ENCODE data around the gene NDST3. TPM values are rescaled to one million over a fixed set of nuclear protein-coding genes. Genes with fewer than 3 reads are reported as not detected.
A peak's percentile ranks its signal among the peaks of the same experiment; 100 is the strongest.

Gene NDST3
- total RNA-seq, 2 experiments from 2014 or later = not detected

DNA sequence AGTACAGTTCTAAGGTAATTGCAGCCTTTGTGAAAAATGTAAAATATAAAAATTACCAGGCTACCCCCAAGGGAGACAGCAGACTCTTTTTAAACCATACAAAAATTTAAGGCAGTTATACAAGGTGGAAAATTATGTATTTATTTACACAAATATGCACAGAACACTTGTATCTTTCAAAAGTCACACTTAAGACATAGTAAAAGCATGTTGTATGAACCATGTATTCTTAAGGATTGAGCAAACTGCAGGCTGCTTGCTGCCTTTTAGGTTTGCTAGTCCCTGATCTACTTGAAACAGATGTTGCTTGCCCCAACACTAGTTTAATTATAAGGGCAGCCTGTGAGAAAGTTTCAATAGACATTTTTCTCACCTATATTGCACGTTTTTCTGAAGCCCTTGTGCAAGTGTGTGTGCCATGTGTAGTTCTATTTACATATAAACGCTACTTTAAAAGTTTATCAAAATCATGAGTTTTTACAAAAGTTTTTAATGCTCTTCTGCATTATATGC is 245.7 kb downstream of the NDST3 start:
- peak overlapping the region; percentile 88 for H3K4me3 Mint-ChIP-seq
- peaks cover 51% of the 10 kb centered on the region for H3K36me3 Mint-ChIP-seq (ENCODE audit: low read depth)
- H3K27me3 Mint-ChIP-seq (ENCODE audit: low read depth) = no peaks in the 10 kb centered on the region
- ChIA-PET CTCF (interaction anchor here (1.2 to 2.3 kb wide), 2 partner anchors 73 kb away, joined by 10 to 11 read pairs; partner anchors contain the start of gene PRSS12), POLR2A (no interaction called here)
- no peak for DNase-seq
- no peak for ATAC-seq
- H3K9me3 Mint-ChIP-seq (ENCODE audit: insufficient read depth) = no peaks in the 10 kb centered on the region
- H3K27ac Mint-ChIP-seq = peak overlapping the region; percentile 95
- peaks cover 28% of the 10 kb centered on the region for H3K4me1 Mint-ChIP-seq (ENCODE audit: low read depth)

DNA sequence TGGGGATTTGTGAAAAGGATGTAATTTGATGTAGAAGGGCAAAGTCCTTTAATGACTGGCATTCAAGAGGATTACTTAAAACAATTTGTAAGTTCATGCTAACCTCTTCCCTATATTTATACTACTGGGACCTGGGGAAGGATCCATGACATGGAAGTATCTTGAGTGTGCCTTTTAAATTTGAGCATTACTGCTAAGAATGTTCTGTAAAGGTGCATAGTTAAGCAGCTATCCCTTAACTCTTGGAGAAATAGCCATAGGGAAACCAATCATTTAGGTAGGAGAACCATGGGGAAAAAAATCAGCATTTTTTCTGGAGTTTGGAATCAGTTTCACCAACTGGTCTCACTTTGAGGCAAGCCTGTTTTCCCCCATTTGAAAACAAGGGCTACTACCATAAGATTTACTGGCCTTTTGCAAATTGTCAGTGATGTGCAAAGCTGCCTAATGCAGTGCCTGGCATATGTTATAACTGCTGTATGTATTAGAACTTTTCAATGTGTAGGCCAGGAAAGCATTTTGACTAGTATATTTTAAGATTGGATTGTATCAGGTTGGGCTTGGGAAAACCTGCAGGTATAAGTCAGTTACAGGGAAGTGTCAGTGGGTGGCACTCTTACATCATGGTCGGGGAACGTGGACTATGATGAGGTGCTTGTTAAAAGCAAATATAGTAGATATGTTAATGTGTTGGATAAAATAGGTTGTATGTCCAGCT is 246.4 kb downstream of the NDST3 start:
- ChIA-PET POLR2A (no interaction called here), CTCF (interaction anchor here (1.0 to 2.3 kb wide), 2 partner anchors 9 to 72 kb away, joined by 3 to 10 read pairs; partner anchors contain the start of gene PRSS12)
- peak overlapping the region; percentile 88 for H3K4me3 Mint-ChIP-seq
- H3K4me1 Mint-ChIP-seq (ENCODE audit: low read depth) = peaks cover 28% of the 10 kb centered on the region
- peak overlapping the region; percentile 37 for H3K27ac Mint-ChIP-seq
- DNase-seq (peak; percentile 60), ATAC-seq (no peak)
- no peaks in the 10 kb centered on the region for H3K9me3 Mint-ChIP-seq (ENCODE audit: insufficient read depth)
- H3K27me3 Mint-ChIP-seq (ENCODE audit: low read depth) = no peaks in the 10 kb centered on the region
- peaks cover 51% of the 10 kb centered on the region for H3K36me3 Mint-ChIP-seq (ENCODE audit: low read depth)

DNA sequence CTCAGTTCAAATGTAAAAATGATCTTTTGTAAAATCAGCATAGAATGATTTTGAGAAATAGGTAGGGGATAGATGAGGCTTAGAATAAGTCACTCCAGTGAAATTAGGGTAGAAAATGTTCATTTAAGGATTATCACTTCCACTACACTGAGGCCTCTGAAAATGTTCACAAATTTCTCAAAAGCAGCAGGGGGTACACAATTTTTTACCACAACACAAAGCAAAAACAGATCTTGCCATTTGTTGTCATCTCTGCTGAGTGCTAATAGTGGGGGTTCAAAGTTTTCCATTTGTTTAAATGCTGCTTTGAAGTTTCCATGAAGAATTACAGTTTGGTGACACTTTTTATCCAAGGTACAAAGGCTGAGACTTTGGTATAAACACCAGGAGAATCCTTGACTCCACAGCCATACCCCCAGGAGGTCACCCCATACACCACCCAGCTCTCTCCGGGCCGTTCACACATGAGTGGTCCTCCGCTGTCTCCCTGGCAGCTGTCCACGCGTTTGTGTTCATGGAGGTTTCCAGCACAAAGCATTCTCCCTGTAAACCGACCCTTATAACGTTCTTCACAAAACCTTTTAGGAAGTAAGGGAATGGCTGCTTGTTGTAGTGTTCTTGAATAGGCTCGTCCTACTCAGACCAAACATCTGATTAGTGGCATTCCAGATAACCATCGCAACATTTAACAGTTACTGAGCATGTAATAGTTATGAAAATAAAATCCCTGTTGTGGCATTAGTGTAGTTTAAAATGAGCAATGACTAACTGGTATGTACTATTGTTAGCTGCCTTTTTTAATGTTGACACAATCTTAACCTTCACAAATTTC is 247.5 kb downstream of the NDST3 start:
- ATAC-seq = no peak
- Mint-ChIP-seq H3K4me3 (no peak overlapping the region), H3K27ac (no peak overlapping the region), H3K36me3 (ENCODE audit: low read depth) (peaks cover 51% of the 10 kb centered on the region), H3K9me3 (ENCODE audit: insufficient read depth) (no peaks in the 10 kb centered on the region), H3K4me1 (ENCODE audit: low read depth) (peaks cover 28% of the 10 kb centered on the region), H3K27me3 (ENCODE audit: low read depth) (no peaks in the 10 kb centered on the region)
- no peak for DNase-seq
- ChIA-PET CTCF (interaction anchor here (1.0 to 2.3 kb wide), 2 partner anchors 8 to 71 kb away, joined by 3 to 10 read pairs; partner anchors contain the start of gene PRSS12), POLR2A (no interaction called here)

DNA sequence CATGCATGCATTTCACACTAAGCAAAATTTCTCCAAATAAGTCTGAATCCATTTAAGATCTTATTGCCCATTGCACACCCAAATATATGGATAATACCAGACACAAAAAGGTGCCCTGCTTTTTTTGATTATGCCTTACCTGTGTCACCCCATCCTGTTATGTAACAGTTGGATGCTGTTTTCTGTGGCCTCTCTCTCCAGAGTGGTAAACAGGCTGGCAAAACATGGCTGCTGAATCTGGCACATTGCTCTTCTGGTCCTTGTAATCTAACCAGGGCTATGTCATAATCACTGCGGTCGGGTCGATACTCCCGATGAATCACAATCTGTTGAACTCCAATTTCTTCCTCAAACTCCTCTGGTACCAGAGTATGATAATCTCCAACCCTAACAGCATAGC is 248.4 kb downstream of the NDST3 start:
- Mint-ChIP-seq H3K27me3 (ENCODE audit: low read depth) (no peaks in the 10 kb centered on the region), H3K9me3 (ENCODE audit: insufficient read depth) (no peaks in the 10 kb centered on the region), H3K4me1 (ENCODE audit: low read depth) (peaks cover 26% of the 10 kb centered on the region), H3K36me3 (ENCODE audit: low read depth) (peaks cover 51% of the 10 kb centered on the region), H3K27ac (no peak overlapping the region), H3K4me3 (no peak overlapping the region)
- CTCF ChIA-PET = no interaction called here
- ATAC-seq (no peak), DNase-seq (no peak)
- POLR2A ChIA-PET = no interaction called here

DNA sequence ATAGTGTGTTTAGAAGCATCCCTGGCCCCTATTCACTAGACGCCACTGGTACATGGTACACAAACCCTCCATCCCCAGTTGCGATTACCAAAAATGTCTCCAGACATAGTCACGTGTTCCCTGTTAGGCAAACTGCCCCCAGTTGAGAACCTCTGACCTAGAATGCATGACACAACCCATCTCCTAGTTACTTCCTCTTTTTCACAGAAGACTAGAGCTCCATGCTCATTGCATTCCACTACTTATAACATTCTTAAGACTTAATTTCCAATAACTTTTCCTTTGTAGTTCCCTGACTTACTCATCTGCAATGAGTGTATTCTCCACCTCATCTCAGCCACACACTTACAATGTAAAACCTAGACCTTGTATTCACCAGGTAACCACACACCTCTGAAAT is 249.9 kb downstream of the NDST3 start:
- CTCF ChIA-PET = interaction anchor here (0.8 to 1.0 kb wide), 2 partner anchors 13 to 140 kb away, joined by 3 read pairs; no protein-coding TSS in a partner anchor
- H3K4me1 Mint-ChIP-seq (ENCODE audit: low read depth) = peaks cover 19% of the 10 kb centered on the region
- no peak for ATAC-seq

DNA sequence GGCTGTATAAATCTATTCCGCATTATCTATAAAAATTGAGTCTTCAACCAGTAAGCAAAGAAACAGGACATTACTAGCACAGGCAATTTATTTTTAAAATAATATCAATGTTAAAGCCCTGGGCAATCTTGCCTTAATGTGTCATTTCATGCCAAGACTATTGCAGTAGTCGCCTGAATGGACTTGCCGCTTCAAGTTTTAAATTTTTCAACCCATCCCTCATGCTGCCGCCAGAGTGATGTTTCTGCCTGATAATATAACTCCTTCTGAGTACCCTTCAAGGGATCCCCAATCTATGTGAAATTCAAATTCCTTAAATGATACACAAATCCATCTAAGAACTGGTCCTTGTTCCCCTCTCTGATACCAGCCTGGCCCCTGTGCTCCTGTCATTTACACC is 251.6 kb downstream of the NDST3 start:
- no peak for ATAC-seq
- DNase-seq = no peak
- H3K9me3 Mint-ChIP-seq (ENCODE audit: insufficient read depth) = no peaks in the 10 kb centered on the region
- no peak overlapping the region for H3K27ac Mint-ChIP-seq
- H3K36me3 Mint-ChIP-seq (ENCODE audit: low read depth) = peaks cover 26% of the 10 kb centered on the region
- CTCF ChIA-PET = no interaction called here
- H3K4me3 Mint-ChIP-seq = no peak overlapping the region
- H3K27me3 Mint-ChIP-seq (ENCODE audit: low read depth) = no peaks in the 10 kb centered on the region
- POLR2A ChIA-PET = no interaction called here
- peaks cover 11% of the 10 kb centered on the region for H3K4me1 Mint-ChIP-seq (ENCODE audit: low read depth)

More for the DNA sequence above, 249.9 kb downstream of the NDST3 start:
- H3K4me3 Mint-ChIP-seq = no peak overlapping the region
- H3K9me3 Mint-ChIP-seq (ENCODE audit: insufficient read depth) = no peaks in the 10 kb centered on the region
- peaks cover 42% of the 10 kb centered on the region for H3K36me3 Mint-ChIP-seq (ENCODE audit: low read depth)
- no peaks in the 10 kb centered on the region for H3K27me3 Mint-ChIP-seq (ENCODE audit: low read depth)
- H3K27ac Mint-ChIP-seq = no peak overlapping the region
- POLR2A ChIA-PET = no interaction called here
- no peak for DNase-seq

DNA sequence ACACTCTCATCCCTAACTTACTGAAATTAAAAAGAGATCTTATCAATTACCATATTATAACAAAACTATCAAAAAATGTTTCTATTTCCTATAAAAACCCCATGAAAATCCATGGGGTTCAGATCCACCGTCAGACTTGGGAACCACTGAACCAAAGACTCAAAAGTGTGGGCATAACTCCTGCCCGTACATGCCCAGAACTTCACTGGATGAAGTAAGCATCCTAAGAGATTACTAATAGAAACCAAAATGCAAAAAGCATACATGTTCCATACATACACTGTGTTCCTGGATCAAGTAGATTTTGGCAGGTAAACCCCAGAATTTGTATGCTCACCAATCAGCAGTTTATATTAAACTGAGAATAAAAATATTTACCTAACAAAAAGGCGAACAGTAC is 252.4 kb downstream of the NDST3 start:
- Mint-ChIP-seq H3K4me3 (no peak overlapping the region), H3K27ac (no peak overlapping the region), H3K27me3 (ENCODE audit: low read depth) (no peaks in the 10 kb centered on the region), H3K9me3 (ENCODE audit: insufficient read depth) (no peaks in the 10 kb centered on the region), H3K4me1 (ENCODE audit: low read depth) (peaks cover 3% of the 10 kb centered on the region), H3K36me3 (ENCODE audit: low read depth) (peaks cover 19% of the 10 kb centered on the region)
- ChIA-PET CTCF (no interaction called here), POLR2A (no interaction called here)
- DNase-seq (no peak), ATAC-seq (no peak)

DNA sequence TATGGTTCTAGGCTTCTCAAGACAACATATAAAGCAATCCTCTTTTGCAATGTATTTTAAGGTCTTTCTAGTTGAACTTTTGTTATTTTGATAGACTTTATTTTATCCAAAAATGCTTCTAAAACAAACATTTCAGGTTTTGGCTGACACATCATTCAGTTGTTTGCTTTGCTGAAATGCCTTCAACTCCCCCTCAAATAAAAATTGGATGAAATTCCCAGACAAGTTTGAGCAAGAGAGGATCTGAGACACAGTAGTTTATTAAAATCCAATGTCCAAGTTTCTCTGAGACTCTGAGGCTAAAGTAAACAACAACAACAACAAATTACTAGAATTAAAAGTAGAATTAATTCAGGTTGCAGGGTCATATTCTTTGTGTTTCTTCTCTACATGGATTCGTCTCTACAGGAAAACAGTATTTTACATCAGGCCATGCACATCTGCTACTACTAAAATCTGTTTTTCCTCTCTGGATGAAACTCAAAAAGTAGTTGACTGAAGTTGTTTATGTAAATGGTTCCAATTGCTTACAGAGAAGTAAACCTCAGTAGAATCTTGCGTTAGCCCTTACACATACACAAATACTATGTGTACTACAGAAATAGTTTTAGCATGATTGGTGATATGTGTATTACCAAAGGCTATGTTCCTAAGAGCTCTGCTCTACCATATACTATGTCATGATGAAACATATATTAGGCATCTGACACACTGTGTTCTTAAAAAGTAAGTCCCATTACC is 253.6 kb downstream of the NDST3 start:
- DNase-seq (no peak), ATAC-seq (no peak)
- no peaks in the 10 kb centered on the region for H3K27me3 Mint-ChIP-seq (ENCODE audit: low read depth)
- CTCF ChIA-PET = no interaction called here
- H3K4me3 Mint-ChIP-seq = no peak overlapping the region
- no peaks in the 10 kb centered on the region for H3K9me3 Mint-ChIP-seq (ENCODE audit: insufficient read depth)
- no peaks in the 10 kb centered on the region for H3K4me1 Mint-ChIP-seq (ENCODE audit: low read depth)
- H3K36me3 Mint-ChIP-seq (ENCODE audit: low read depth) = peaks cover 8% of the 10 kb centered on the region
- POLR2A ChIA-PET = no interaction called here
- no peak overlapping the region for H3K27ac Mint-ChIP-seq

DNA sequence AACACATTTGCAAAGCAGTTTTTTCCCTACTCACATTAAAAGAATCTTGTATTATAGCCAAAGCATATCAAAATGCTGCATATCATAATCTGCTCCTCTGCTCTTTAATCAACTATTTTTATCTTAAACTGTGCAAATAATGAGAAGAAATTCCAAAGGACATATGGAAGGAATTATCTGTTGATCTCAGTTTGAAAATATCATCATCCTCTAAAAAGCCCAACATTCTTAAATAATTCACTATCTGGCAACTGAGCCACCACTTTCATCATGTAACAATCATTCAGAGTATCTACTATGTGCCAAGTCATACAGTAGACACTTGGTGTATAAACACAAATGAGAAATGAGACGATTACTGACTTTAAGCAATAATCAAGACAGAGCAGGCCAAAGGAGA is 255.5 kb downstream of the NDST3 start:
- H3K36me3 Mint-ChIP-seq (ENCODE audit: low read depth) = no peaks in the 10 kb centered on the region
- no peak overlapping the region for H3K27ac Mint-ChIP-seq
- POLR2A ChIA-PET = no interaction called here
- H3K4me1 Mint-ChIP-seq (ENCODE audit: low read depth) = no peaks in the 10 kb centered on the region
- H3K4me3 Mint-ChIP-seq = no peak overlapping the region
- ATAC-seq (no peak), DNase-seq (no peak)
- H3K9me3 Mint-ChIP-seq (ENCODE audit: insufficient read depth) = no peaks in the 10 kb centered on the region
- no peaks in the 10 kb centered on the region for H3K27me3 Mint-ChIP-seq (ENCODE audit: low read depth)
- CTCF ChIA-PET = interaction anchor here (1.0 kb wide), 1 partner anchor 9 kb away, joined by 3 read pairs; no protein-coding TSS in a partner anchor

DNA sequence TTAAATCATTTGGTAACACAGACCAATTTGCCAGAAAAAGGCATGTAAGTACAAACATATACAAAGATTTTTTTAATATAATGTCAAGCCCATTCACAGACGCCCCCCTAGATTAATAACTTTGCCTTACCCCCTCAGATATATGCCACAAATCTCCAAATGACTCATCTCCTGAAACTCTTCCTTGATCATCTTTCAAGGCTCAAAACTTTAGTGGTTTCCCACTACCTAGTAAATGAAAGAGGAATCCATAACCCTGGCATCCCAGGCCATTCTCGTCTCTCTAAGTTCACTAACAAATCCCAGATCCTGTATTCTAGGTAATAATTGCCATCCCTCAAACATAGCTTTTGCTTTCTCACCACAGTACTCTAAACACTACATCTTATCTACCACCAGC is 256.7 kb downstream of the NDST3 start:
- Mint-ChIP-seq H3K4me3 (no peak overlapping the region), H3K27me3 (ENCODE audit: low read depth) (no peaks in the 10 kb centered on the region), H3K4me1 (ENCODE audit: low read depth) (no peaks in the 10 kb centered on the region), H3K27ac (no peak overlapping the region), H3K36me3 (ENCODE audit: low read depth) (no peaks in the 10 kb centered on the region), H3K9me3 (ENCODE audit: insufficient read depth) (no peaks in the 10 kb centered on the region)
- CTCF ChIA-PET = no interaction called here
- DNase-seq (no peak), ATAC-seq (no peak)
- POLR2A ChIA-PET = no interaction called here

DNA sequence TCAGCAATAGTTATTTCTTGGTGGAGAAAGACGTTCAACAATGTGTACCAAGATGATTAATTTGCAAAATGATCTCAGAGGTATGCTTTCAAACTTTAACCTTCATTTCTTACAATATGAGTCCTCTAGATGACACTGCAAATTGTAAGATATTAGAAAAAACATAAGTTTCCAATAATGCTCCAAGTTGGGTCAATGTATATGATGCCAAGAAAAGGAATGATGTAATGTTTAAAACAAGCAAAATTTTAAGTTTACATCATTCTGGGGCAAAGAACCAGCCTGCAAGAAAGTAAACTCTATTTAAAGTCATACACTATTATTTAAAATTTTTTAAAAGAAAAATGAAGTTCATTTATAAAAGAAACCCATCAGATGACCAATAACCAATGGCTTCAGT is 262.4 kb downstream of the NDST3 start:
- H3K4me3 Mint-ChIP-seq = no peak overlapping the region
- no peak for DNase-seq
- H3K36me3 Mint-ChIP-seq (ENCODE audit: low read depth) = no peaks in the 10 kb centered on the region
- H3K27ac Mint-ChIP-seq = no peak overlapping the region
- POLR2A ChIA-PET = no interaction called here
- peaks cover 5% of the 10 kb centered on the region for H3K27me3 Mint-ChIP-seq (ENCODE audit: low read depth)
- ATAC-seq = no peak
- H3K9me3 Mint-ChIP-seq (ENCODE audit: insufficient read depth) = no peaks in the 10 kb centered on the region
- no peaks in the 10 kb centered on the region for H3K4me1 Mint-ChIP-seq (ENCODE audit: low read depth)
- CTCF ChIA-PET = interaction anchor here (1.6 kb wide), 1 partner anchor 11 kb away, joined by 3 read pairs; no protein-coding TSS in a partner anchor
